ENCODE results near the gene RPL9.
A peak's percentile ranks its signal among the peaks of the same experiment; 100 is the strongest.
"Not testable (repeated sequence)": the region's sequence is repeated elsewhere in the genome, so short reads cannot be mapped to it uniquely, and the experiment has no call there.

RPL9 gene

GRCh38 chr4:39458505-39459300 lies at the start of gene RPL9, which contains the start of gene LIAS:
Gene RPL9 (minus strand): TSS chr4:39458922. CDS start chr4:39458439, 483 bp downstream.
Gene LIAS (plus strand): TSS chr4:39459056. CDS start chr4:39459118, 62 bp downstream.
- peak; percentile 84 for DNase-seq

- no peak for DNase-seq
Observed at GRCh38 chr4:39505581-39505980, 46.9 kb upstream of the RPL9 start.

GRCh38 chr4:39504538-39504937 lies 45.8 kb upstream of the RPL9 start:
- DNase-seq: no peak

GRCh38 chr4:39502664-39503035 lies 43.9 kb upstream of the RPL9 start:
- DNase-seq: not testable (repeated sequence)

- DNase-seq: no peak
Observed at GRCh38 chr4:39502019-39502663, 43.4 kb upstream of the RPL9 start.

GRCh38 chr4:39498727-39499020 lies 40.0 kb upstream of the RPL9 start:
- no peak for DNase-seq

- DNase-seq: no peak
Observed at GRCh38 chr4:39497909-39498726, 39.4 kb upstream of the RPL9 start.

- no peak for DNase-seq
Observed at GRCh38 chr4:39495446-39496213, 36.9 kb upstream of the RPL9 start.

- DNase-seq: no peak
Observed at GRCh38 chr4:39494354-39494753, 35.6 kb upstream of the RPL9 start.

- DNase-seq: no peak
Observed at GRCh38 chr4:39490322-39490721, 31.6 kb upstream of the RPL9 start.

GRCh38 chr4:39486221-39486804 lies 27.6 kb upstream of the RPL9 start:
- no peak for DNase-seq

GRCh38 chr4:39484582-39485272 lies 26.0 kb upstream of the RPL9 start:
- DNase-seq: no peak

GRCh38 chr4:39480902-39481695 lies 22.4 kb upstream of the RPL9 start:
- no peak for DNase-seq

- no peak for DNase-seq
Observed at GRCh38 chr4:39480251-39480650, 21.5 kb upstream of the RPL9 start.

- no peak for DNase-seq
Observed at GRCh38 chr4:39476187-39476895, 17.6 kb upstream of the RPL9 start.

- no peak for DNase-seq
Observed at GRCh38 chr4:39472396-39472795, 13.7 kb upstream of the RPL9 start.

GRCh38 chr4:39470402-39470801 lies 11.7 kb upstream of the RPL9 start:
- no peak for DNase-seq

- peak; percentile 18 for DNase-seq
Observed at GRCh38 chr4:39469429-39470077, 10.8 kb upstream of the RPL9 start.

- no peak for DNase-seq
Observed at GRCh38 chr4:39467464-39467863, 8.7 kb upstream of the RPL9 start.

GRCh38 chr4:39466747-39467146 lies 8.0 kb upstream of the RPL9 start:
- DNase-seq: no peak
